Keratinocyte (primary cell): ENCODE measurements around the gene TMEM237. TPM values are rescaled to one million over a fixed set of nuclear protein-coding genes. Genes with fewer than 3 reads are reported as not detected.

Experiments
- DNase-seq: peaks from one replicate; pipeline ENCODE4 v3.0.0-alpha.2; 2011; ENCODE audit warnings: low read depth, missing footprints, low spot score
- FAIRE-seq: peaks from 2 replicates; lab custom pipeline; 2011; peaks lifted over from hg19 to GRCh38; lab: Jason Lieb, UNC
- H2AFZ ChIP-seq: 2 replicates; pipeline ENCODE4 v1.6.0; 2012; ENCODE audit warnings: low read length, control low read depth, inconsistent platforms; ENCODE audit not compliant: control insufficient read depth
- H3K27ac ChIP-seq: 2 replicates; pipeline ENCODE4 v1.5.1; 2011; ENCODE audit warnings: low read length; ENCODE audit not compliant: control insufficient read depth, insufficient read depth
- H3K27me3 ChIP-seq: 3 replicates; pipeline ENCODE4 v1.6.0; 2011; ENCODE audit warnings: low read length; ENCODE audit not compliant: control insufficient read depth, insufficient read depth; ENCODE audit errors: extremely low read depth
- H3K36me3 ChIP-seq, 2 experiments: 2 replicates in 1 of 2; 3 replicates in 1 of 2; pipeline ENCODE4 v1.5.1; 2011; ENCODE audit warnings: low read length in 2 of 2, mild to moderate bottlenecking in 1 of 2; ENCODE audit not compliant: control insufficient read depth in 2 of 2, insufficient read depth in 2 of 2; ENCODE audit errors: extremely low read depth in 1 of 2
- H3K4me1 ChIP-seq: 3 replicates; pipeline ENCODE4 v1.5.1; 2011; ENCODE audit warnings: low read length; ENCODE audit not compliant: control insufficient read depth, insufficient read depth; ENCODE audit errors: extremely low read depth
- H3K4me2 ChIP-seq: 3 replicates; pipeline ENCODE4 v1.6.0; 2011; ENCODE audit warnings: low read depth, low read length; ENCODE audit not compliant: control insufficient read depth, insufficient read depth; ENCODE audit errors: extremely low read depth
- H3K4me3 ChIP-seq, 3 experiments: fragments of 200-600 bp in 1 of 3; sonication (generic) in 1 of 3; 2 replicates in 2 of 3; 3 replicates in 1 of 3; pipeline ENCODE4 v1.5.1; 2011 to 2016; ENCODE audit warnings: low read length in 3 of 3, mild to moderate bottlenecking in 3 of 3, control low read depth in 2 of 3, inconsistent platforms in 1 of 3, low read depth in 1 of 3, mixed read lengths in 1 of 3, mixed run types in 1 of 3, moderate library complexity in 1 of 3; ENCODE audit not compliant: control insufficient read depth in 2 of 3, insufficient read depth in 2 of 3; ENCODE audit errors: extremely low read depth in 1 of 3
- H3K79me2 ChIP-seq: 2 replicates; pipeline ENCODE4 v1.6.0; 2012; ENCODE audit warnings: low read length; ENCODE audit not compliant: control insufficient read depth, insufficient read depth
- H3K9ac ChIP-seq: 3 replicates; pipeline ENCODE4 v1.6.0; 2011; ENCODE audit warnings: low read length; ENCODE audit not compliant: control insufficient read depth, insufficient read depth; ENCODE audit errors: extremely low read depth
- H3K9me1 ChIP-seq: 3 replicates; pipeline ENCODE4 v1.6.0; 2011; ENCODE audit warnings: low read length; ENCODE audit not compliant: control insufficient read depth, insufficient read depth; ENCODE audit errors: extremely low read depth
- H3K9me3 ChIP-seq: 2 replicates; pipeline ENCODE4 v1.5.1; 2012; ENCODE audit warnings: low read depth, low read length; ENCODE audit not compliant: control insufficient read depth
- H4K20me1 ChIP-seq: 3 replicates; pipeline ENCODE4 v1.6.0; 2011; ENCODE audit warnings: low read length; ENCODE audit not compliant: control insufficient read depth, insufficient read depth; ENCODE audit errors: extremely low read depth
- CTCF ChIP-seq, 3 experiments: IDR thresholded peaks in 1 of 3; conservative IDR thresholded peaks in 1 of 3; optimal IDR thresholded peaks in 1 of 3; 2 replicates in 2 of 3; 3 replicates in 1 of 3; pipeline versions ENCODE3 to v1.5.1; 2011; ENCODE audit warnings: low read length in 3 of 3, mild to moderate bottlenecking in 3 of 3, moderate library complexity in 2 of 3, control low read depth in 1 of 3, inconsistent platforms in 1 of 3; ENCODE audit not compliant: insufficient read depth in 2 of 3; ENCODE audit errors: extremely low read depth in 1 of 3
- EZH2 ChIP-seq: IDR thresholded peaks from one replicate; pipeline ENCODE4 v1.6.1; 2012; ENCODE audit warnings: inconsistent platforms, mild to moderate bottlenecking, low read length, moderate library complexity
- dilution Hi-C: fragments of 300-500 bp; cut with MboI; formaldehyde crosslinking; loops from one replicate; pipeline ENCODE4 v1.7.0; 2020; ENCODE audit warnings: low sequenced_read_pairs; ENCODE audit not compliant: extremely low pct_ligation_motif_present
- polyA plus RNA-seq, 5 experiments: library from polyadenylated mRNA; depleted of rRNA in 3 of 5; stranded (reverse) in 3 of 5; stranded (forward) in 1 of 5; unstranded in 1 of 5; fragments of >200 nt; gene quantifications; 1 replicate in 1 of 5; 2 replicates in 3 of 5; 3 replicates in 1 of 5; pipeline versions ENCODE4 v1.2.1 to v1.2.3, GENCODE V29; 2011 to 2012; ENCODE audit warnings: missing spikeins in 2 of 5, low read depth in 1 of 5, low replicate concordance in 1 of 5

Gene TMEM237
- polyA plus RNA-seq, 1 donor (not counting 4 experiments of a cell fraction or from before 2014, with no cell fraction given): 49.6 TPM

- H3K4me3 ChIP-seq: no peak overlapping the region
- H4K20me1 ChIP-seq: no peaks in the 10 kb centered on the region
- DNase-seq (no peak), FAIRE-seq (no peak)
- H3K36me3 ChIP-seq: no peaks in the 10 kb centered on the region
- H3K9ac ChIP-seq: no peak overlapping the region
- H3K27ac ChIP-seq: no peak overlapping the region
- dilution Hi-C loops: no loop called here
- H3K79me2 ChIP-seq: no peaks in the 10 kb centered on the region
- TF ChIP-seq EZH2 (no peak), CTCF (optimal IDR thresholded peaks at IDR 0.05 in 1 of 3, IDR thresholded peaks at IDR 0.05 in 1 of 3, conservative IDR thresholded peaks at IDR 0.05 in 1 of 3; ENCODE audit: extremely low read depth in 1 of 3, insufficient read depth in 2 of 3, low read length in 3 of 3) (no peak)
- H3K9me1 ChIP-seq: no peaks in the 10 kb centered on the region
- H3K4me2 ChIP-seq: no peak overlapping the region
- H3K4me1 ChIP-seq: no peaks in the 10 kb centered on the region
- H3K27me3 ChIP-seq: no peaks in the 10 kb centered on the region
- H3K9me3 ChIP-seq: no peaks in the 10 kb centered on the region
- no peak overlapping the region for H2AFZ ChIP-seq
Observed at GRCh38 chr2:201669865-201670264, 26.6 kb upstream of the TMEM237 start.

- no peaks in the 10 kb centered on the region for H3K36me3 ChIP-seq
- H3K27ac ChIP-seq: no peak overlapping the region
- no peaks in the 10 kb centered on the region for H3K27me3 ChIP-seq
- H3K9me1 ChIP-seq: no peaks in the 10 kb centered on the region
- H2AFZ ChIP-seq: no peak overlapping the region
- no peaks in the 10 kb centered on the region for H3K4me1 ChIP-seq
- H3K9ac ChIP-seq: no peak overlapping the region
- H3K79me2 ChIP-seq: no peaks in the 10 kb centered on the region
- FAIRE-seq: no peak
- no peak overlapping the region for H3K4me2 ChIP-seq
- H3K9me3 ChIP-seq: no peaks in the 10 kb centered on the region
- dilution Hi-C loops: no loop called here
- no peaks in the 10 kb centered on the region for H4K20me1 ChIP-seq
- H3K4me3 ChIP-seq: no peak overlapping the region
- TF ChIP-seq CTCF (optimal IDR thresholded peaks at IDR 0.05 in 1 of 3, IDR thresholded peaks at IDR 0.05 in 1 of 3, conservative IDR thresholded peaks at IDR 0.05 in 1 of 3; ENCODE audit: extremely low read depth in 1 of 3, insufficient read depth in 2 of 3, low read length in 3 of 3) (no peak), EZH2 (no peak)
- no peak for DNase-seq
Observed at GRCh38 chr2:201668402-201668910, 25.2 kb upstream of the TMEM237 start.
